Measurements from ENCODE around the gene ANO1.
"Not testable (repeated sequence)": the region's sequence is repeated elsewhere in the genome, so short reads cannot be mapped to it uniquely, and the experiment has no call there.

ANO1 gene

DNA sequence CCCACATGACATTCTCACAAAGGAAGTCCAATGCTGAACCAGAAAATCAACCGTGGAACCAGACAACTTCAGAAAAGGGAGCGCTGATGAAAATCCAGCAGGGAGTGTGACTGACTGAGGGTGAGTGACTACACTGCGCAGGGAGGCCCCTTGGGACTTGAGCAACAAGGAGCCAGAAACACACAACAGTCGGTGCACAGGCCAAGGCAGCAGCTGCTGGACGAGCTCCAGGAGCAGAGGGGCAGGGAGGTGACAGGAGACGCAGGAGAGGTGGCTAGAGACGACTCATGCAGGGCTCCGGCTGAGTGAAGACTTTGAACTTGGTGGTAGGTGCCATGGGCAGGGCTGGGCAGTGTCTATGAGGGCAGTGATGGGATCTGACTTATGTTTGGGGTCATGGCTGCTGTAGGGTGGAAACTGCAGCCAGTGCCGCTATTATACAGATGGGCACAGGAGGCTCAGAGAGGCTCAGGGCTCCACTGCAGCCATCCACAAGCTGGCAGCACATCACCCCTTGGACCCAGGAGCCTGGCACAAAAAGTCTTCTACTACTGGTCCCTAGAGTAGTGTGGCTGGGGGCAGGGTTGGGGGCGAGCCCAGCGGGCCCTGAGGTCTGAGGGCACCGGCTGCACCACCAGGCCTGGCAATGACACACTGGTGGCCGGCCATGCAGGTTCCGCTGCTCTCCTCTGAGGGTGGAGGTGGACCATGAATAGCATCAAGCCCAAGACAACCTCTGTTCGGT lies 114.7 kb downstream of the ANO1 start:
- DNase-seq (ENCODE audit: low read depth), result no peak

DNA sequence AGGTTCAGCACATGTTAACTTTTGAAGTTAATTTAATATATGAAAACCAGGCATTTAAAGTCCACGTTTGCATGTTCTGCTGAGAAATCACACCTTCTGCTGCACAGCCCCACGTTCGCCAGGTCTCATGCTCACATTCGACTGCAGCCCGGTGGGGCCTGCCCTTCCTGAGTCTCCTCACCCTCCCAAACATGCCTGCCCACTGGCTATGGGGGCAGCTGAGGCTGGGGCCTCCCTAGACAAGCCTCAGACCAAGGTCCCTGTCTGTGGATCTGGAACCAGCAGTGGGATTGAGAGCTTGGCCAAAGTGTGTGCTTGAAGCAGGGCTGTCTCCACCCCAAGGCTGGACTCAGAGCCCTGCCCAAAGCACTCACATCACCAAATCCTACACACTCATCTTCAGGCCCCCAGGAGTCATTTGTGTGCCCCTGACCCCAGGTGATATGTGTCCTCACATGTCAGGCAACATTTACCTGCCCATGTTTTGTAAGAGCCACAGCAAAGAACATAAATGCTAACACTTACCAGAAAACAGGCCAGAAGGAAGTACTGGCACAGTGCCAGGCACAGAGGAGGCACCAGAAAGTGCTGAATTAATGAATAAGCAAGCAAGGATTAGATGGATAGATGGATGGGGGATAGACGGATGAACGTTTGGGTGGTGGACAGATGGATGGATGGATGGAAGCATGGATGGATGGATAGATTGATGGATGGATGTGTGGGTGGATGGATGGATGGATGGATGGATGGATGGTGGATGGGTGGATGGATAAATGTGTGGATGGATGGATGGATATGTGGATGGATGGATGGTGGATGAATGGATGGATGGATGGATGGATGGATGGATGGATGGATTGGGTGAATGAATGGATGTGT lies 115.5 kb downstream of the ANO1 start:
- DNase-seq (ENCODE audit: low read depth), result no peak

DNA sequence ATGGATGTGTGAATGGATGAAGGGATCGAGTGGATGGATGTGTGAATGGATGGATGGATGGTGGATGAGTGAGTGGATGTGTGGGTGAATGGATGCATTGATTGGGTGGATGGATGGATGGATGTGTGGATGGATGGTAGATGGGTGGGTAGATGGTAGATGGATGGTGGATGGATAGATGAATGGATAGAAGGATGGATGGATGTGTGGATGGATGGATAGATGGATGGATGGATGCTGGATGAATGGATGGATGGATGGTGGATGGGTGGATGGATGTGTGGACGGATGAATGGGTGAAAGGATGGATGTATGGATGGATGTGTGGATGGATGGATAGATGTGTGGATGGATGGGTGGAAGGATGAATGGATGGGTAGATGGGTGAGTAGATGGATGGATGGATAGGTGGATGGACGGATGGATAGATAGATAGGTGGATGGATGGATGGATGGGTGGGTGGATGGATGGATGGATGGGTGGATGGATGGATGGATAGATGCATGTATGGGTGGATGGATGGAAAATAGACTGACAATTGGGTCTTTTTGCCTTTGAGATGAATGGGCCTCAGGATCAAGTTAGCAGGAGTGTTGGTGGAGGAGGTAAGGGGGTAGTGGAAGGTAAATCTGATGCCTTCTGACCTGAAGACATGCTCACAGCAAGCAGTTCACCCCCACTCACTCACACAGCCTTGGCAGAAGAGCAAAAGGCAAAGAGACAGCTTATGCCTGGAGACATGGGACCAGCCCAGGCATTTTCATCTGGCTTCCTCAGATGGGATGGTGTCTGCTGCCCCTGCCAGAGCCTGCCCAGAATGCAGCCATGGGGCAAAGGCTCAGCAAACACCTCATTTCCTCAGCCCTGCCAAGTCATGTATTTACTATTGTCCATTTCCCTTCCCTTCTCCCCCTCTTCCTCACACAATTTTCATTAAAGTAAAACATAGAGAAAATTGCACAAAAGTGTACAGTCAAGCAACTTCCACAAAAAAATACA lies 117.0 kb downstream of the ANO1 start:
- no peak for DNase-seq (ENCODE audit: low read depth)

DNA sequence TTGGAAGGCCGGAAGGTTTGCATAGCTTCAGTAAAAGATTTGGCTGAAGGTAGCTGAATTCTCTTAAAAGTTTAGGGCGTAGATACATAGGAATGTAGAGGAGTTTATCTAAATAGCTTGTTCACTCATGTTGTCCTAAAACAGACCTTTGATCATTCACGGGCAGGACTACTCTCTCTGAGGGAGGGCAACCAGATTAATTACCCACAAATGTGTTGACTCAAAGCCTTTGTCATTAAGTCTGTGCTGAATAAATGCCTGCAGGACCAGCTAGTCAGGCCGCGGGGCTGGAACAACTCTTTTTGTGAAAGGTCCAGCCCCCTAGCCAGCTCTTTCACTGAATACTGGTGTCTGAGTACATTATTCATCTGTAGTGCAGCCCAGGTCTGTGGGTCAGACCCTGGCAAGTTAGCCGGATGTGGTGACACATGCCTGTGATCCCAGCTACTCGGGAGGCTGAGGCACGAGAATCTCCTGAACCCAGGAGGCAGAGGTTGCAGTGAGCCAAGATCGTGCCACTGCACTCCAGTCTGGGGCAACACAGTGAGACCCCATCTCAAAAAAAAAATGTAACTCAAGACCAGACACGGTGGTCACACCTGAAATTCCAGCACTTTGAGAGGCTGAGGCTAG lies 122.2 kb downstream of the ANO1 start:
- no peak for DNase-seq (ENCODE audit: low read depth)

DNA sequence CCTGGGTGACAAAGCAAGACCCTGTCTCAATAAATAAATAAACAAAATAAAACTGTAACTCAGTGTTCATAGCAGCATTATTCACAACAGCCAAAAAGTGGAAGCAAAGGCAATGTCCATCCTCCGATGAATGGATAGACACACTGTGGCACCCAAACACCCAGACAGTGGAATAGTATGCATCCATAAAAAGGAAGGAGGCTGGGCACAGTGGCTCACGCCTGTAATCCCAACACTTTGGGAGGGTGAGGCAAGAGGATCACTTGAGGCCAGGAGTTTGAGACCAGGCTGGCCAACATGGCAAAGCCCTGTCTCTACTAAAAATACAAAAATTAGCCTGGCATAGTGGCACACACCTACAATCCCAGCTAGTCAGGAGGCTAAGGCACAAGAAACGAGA lies 122.9 kb downstream of the ANO1 start:
- not testable (repeated sequence) for DNase-seq (ENCODE audit: low read depth)

DNA sequence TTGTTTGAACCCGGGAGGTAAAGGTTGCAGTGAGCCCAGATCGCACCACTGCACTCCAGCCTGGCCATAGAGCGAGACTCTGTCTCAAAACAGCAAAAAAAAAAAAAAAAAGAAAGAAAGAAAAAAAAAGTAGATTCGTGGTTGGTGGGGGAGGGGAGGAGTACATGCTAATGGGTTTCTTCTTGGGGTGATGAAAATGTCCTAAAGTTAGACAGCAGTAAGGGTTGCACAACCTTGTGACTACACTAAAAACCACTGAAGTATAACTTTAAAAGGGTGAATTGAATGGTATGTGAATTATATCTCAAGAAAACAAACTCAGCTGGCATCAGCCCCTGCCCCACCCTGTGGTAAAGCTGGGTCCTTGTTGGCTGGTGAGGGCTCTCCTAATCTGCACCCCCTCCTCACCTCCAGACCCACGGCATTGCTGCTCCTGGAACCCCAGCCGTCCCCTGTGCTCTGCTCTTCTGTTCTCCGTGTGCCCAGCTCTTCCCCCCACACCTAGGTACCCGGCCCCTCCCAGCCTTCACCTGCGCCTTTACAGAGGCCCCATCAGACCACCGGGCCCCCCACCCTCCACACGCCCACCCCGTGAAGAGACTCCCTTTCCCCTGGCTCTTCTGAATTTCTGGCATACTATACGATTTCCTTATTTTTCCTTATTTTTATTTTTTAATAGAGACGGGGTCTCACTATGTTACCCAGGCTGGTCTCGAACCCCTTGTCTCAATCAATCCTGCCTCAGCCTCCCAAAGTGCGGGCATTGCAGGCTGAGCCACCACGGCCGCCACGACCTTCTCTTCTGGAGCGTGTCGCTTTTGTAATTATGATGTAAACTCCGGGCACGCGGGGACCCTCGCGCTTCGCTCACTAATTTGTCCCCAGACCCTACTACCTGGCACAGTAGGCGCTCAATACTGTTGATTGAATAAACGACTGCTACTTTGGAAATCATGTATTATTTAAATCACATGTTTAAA lies 124.1 kb downstream of the ANO1 start:
- no peak for DNase-seq (ENCODE audit: low read depth)

DNA sequence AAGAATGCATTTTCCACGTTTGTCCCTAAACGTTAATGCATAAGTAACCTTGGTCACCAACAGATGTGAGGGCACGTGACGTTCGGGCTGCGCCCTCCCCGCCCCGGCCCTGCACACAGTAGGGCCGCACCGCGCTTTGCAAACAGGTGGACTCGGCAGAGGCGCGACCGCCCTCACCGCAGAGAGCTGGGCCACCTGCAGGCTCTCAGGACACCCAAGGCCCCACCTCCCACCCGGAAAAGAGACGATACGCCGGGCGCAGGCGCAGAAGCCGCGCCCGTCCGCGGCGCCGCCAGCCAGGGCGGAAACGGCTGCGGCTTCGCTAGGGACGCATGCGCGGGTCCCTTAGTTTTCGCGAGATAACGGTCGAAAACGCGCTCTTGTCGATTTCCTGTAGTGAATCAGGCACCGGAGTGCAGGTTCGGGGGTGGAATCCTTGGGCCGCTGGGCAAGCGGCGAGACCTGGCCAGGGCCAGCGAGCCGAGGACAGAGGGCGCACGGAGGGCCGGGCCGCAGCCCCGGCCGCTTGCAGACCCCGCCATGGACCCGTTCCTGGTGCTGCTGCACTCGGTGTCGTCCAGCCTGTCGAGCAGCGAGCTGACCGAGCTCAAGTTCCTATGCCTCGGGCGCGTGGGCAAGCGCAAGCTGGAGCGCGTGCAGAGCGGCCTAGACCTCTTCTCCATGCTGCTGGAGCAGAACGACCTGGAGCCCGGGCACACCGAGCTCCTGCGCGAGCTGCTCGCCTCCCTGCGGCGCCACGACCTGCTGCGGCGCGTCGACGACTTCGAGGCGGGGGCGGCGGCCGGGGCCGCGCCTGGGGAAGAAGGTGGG lies 125.0 kb downstream of the ANO1 start, which contains the start of gene FADD:
Gene FADD (plus strand): TSS at position 377 of the 831 bp plus-strand sequence. CDS start 164 bp downstream, at position 541.
- peak; percentile 90 for DNase-seq (ENCODE audit: low read depth)

DNA sequence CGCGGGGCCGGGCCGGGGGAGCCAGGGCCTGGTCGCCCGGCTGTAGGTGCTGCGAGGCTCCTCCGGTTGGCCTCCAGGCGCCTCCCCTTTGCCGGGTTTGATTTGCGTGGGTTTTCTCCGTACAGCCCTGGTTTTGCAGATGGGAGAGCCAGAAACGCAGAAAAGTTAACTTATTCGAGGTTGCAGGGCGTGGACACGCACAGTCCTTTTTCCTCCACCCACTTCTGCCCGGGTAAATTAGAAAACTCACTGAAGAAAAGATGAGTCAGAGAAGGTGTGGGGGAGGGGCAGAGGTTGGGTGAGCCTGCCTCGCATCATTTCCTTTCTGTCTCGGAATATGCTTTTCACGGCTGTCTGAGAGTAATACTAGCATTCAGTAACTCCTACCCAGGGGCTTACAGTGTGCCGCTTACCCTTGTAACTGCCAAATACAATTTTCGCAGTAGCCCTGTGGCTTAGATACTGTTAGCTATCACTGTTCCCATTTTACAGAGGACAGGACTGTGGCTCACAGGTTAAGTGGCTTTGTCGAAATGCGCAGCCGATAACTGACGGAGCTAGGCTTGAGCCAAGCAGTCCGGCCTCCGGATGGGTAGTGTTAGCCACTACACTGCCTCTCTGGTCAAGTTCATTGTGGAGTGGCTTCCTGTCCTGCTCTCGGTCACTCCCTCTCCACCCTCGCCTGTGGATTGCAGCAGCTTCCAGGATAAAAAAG lies 125.8 kb downstream of the ANO1 start:
- peak; percentile 81 for DNase-seq (ENCODE audit: low read depth)

DNA sequence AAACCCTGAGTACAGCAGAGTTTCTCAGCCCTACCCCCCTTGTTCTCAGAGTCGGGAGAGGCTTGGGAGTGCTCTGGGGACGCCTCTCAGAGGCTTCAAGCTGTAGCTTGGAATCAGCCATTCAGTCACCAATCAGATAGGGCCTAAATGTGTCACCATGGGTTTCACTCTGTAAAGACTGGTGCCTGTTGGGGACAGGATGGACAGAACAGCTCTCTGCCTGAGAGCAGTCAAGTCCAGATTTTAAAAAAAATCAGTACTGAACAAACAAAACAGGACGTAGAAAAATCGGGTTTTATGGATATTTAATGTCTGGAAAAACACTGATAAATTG lies 126.3 kb downstream of the ANO1 start:
- DNase-seq (ENCODE audit: low read depth), result no peak

DNA sequence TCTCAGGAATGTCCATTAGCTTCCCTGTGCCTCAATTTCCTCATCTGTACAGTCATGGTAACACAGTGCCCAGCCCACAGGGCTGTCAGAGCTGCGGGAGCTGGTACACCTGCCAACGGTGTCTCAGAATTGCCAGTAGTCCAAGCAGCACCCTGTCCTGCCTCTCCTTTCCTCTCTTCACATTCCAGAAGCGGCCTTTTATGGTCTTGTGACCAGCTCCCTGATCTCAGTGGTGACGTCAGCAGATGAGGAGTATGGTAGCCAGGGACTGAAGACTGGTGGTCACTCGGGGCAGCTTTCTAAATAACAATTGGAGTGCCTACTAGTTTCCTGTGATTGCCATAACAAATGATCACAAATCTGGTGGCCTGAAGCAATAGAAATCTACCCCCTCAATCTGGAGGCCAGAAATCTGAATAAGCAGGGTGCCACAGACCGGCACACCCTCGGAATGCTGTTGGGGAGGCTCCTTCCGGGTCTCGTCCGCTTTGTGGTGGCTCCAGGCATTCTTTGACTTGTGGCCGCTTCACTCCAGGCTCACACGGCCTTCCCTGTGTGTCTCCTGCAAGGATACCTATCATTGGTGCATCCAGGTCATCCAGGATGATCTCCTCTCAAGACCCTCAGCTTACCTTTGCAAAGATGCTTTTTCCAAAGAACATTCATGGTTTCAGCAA lies 127.1 kb downstream of the ANO1 start:
- no peak for DNase-seq (ENCODE audit: low read depth)

DNA sequence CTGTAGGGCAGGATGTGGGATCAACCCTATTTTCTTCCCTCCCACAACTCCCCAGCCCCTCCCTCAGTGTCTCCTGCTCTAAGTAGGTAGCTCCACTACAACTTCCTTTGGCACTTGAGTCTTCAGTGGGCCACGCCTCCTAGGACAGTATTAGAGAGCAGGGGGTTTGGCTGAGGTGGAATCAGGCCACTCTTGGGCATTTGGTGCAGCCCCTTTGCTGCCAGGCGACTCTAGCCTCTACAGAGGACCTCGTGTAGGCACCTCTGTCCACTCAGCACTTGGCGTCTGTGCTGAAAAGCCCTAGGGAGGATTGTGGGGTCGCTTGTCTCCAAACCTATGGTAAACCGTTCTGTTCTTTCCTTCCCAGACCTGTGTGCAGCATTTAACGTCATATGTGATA lies 127.6 kb downstream of the ANO1 start:
- DNase-seq (ENCODE audit: low read depth), result no peak

DNA sequence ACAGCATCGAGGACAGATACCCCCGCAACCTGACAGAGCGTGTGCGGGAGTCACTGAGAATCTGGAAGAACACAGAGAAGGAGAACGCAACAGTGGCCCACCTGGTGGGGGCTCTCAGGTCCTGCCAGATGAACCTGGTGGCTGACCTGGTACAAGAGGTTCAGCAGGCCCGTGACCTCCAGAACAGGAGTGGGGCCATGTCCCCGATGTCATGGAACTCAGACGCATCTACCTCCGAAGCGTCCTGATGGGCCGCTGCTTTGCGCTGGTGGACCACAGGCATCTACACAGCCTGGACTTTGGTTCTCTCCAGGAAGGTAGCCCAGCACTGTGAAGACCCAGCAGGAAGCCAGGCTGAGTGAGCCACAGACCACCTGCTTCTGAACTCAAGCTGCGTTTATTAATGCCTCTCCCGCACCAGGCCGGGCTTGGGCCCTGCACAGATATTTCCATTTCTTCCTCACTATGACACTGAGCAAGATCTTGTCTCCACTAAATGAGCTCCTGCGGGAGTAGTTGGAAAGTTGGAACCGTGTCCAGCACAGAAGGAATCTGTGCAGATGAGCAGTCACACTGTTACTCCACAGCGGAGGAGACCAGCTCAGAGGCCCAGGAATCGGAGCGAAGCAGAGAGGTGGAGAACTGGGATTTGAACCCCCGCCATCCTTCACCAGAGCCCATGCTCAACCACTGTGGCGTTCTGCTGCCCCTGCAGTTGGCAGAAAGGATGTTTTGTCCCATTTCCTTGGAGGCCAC lies 128.3 kb downstream of the ANO1 start:
- DNase-seq (ENCODE audit: low read depth), result no peak

DNA sequence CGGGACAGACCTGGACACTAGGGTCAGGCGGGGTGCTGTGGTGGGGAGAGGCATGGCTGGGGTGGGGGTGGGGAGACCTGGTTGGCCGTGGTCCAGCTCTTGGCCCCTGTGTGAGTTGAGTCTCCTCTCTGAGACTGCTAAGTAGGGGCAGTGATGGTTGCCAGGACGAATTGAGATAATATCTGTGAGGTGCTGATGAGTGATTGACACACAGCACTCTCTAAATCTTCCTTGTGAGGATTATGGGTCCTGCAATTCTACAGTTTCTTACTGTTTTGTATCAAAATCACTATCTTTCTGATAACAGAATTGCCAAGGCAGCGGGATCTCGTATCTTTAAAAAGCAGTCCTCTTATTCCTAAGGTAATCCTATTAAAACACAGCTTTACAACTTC lies 128.9 kb downstream of the ANO1 start:
- DNase-seq (ENCODE audit: low read depth), result no peak

DNA sequence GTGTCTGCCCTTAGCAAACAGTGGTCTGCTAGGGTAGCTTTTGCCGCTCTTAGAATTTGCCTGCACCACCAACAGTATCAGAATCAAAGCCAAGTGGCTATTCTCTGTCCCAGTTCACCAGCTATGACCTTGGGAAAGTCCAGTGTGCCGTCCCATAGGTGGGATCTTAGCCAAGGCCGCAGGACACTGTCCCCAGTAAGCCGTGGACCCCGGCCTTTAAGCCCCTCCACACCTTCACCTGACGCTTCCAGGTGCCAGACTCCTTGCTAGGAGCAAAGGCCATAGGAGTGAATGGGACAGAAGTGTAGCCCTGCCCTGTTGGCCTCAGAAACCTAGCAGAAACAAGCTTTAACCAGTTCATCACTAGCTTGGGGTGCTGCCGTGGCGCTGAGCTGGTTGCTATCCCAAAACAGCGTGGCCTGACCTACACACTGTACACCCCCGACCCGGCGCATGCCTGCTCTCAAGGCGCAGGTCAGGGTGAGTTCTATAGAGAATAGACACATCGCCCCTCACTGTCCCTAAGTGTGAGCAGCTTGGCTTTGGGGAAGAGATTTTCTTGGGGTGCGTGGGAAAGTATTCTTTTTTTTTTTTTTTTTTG lies 129.5 kb downstream of the ANO1 start:
- DNase-seq (ENCODE audit: low read depth), result no peak

DNA sequence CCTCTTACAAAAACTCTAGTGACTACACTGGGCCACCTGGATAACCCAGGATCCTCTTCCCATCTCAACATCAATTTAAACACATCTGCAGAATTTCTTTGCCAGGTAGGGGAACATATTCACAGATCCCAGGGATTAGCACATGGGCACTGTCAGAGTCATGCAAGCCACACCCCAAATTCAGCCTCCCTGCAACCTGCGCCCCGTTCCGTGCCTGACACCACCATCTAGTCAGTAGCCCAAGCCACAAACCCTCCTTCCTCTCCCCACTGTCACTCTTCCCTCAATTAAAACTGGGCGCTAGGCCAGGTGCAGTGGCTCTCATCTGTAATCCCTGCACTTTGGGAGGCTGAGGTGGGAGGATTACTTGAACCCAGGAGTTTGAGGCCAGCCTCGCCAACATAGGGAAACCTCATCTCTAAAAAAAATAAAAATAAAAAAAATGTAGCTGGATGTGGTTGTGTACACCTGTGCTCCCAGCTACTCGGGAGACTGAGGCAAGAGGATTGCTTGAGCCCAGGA lies 131.3 kb downstream of the ANO1 start:
- no peak for DNase-seq (ENCODE audit: low read depth)

DNA sequence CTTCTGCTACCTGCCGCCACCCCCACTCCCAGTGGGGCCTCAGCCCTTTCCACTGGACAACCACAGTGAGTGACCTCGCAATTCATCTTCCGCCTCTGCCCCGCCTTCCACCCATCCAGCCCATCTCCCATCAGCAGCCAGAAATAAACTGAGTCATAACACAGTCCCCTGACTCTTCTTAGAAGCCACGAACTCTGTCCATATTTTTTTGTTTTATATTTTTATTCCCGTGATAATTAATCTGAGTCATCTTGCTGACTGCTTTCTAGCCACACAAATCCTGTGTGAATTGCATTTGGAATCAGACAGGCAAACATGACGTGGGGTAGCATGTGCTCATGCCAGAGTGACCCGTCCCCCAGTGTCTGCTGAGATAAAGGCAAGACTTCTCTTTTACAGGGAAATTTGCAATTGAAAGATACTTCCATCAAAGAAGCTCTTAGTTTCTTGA lies 132.0 kb downstream of the ANO1 start:
- peak; percentile 93 for DNase-seq (ENCODE audit: low read depth)

DNA sequence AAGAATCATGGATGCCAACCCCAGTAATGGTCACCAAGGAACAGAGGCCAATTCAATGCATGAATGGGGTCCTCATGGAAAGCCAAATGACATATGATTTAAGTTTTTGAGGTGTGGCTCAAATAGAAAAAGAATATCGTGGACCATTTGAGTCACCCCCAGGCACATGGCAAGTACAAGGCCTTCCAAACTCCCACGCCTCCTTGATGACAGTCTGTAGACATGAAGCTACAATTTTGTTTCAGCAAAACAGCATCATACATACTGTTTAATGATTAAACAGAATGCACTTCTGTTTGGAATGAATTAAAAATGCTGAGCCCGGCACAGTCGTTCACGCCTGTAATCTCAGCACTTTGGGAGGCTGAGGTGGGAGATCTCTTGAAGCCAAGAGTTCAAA lies 132.4 kb downstream of the ANO1 start:
- peak; percentile 41 for DNase-seq (ENCODE audit: low read depth)
